ENCODE data around the gene MMP28. TPM values are rescaled to one million over a fixed set of nuclear protein-coding genes. Genes with fewer than 3 reads are reported as not detected.

The MMP28 gene
- polyA plus RNA-seq, 2 of the 4 experiments (the other 2 are of a cell fraction), result 6.6 to 6.7 TPM

GRCh38 chr17:35750526-35751395, 44.7 kb downstream of the MMP28 start:
- no peak for TF ChIP-seq CHD2 (IDR thresholded peaks at IDR 0.05; ENCODE audit: low read length, partially characterized antibody)
- TF ChIP-seq ESRRA (IDR thresholded peaks at IDR 0.05; ENCODE audit: borderline replicate concordance, low read length), result peak; percentile 88
- TF ChIP-seq FOXS1 (CRISPR knock-in tag; IDR thresholded peaks at IDR 0.05), result no peak
- TF ChIP-seq ZNF302 (CRISPR knock-in tag; IDR thresholded peaks at IDR 0.05), result no peak
- TF ChIP-seq TP53 (CRISPR knock-in tag; IDR thresholded peaks at IDR 0.05), result no peak
- peak overlapping the region; percentile 69 for H3K4me2 ChIP-seq
- ATAC-seq (no peak), FAIRE-seq (no peak), DNase-seq (ENCODE audit: low read depth in 1 of 2, low spot score in 1 of 2) (no peak)
- ChIA-PET POLR2A (interaction anchor here (1.2 to 1.4 kb wide), 2 partner anchors 13 to 58 kb away, joined by 3 to 5 read pairs; partner anchors contain the start of gene TAF15), CTCF (interaction anchor here (0.8 to 43.9 kb wide), 7 partner anchors 22 to 135 kb away, joined by 3 to 2039 read pairs (median 324); partner anchors contain the start of genes C17orf50, MMP28, RASL10B and TAF15)
- 80% methylated on average over 10 of the region's 10 CpGs for WGBS (ENCODE audit: missing lambda C conversion rate)
- no peak overlapping the region for H3K4me3 ChIP-seq
- no peak overlapping the region for H3K27ac ChIP-seq
- H3K9me3 ChIP-seq, result no peaks in the 10 kb centered on the region
- H3K4me1 ChIP-seq, result peaks cover 12% of the 10 kb centered on the region; the same call in 2 of the 3 replicates

GRCh38 chr17:35749560-35750412, 45.7 kb downstream of the MMP28 start:
- Histone ChIP-seq H3K27ac (peak overlapping the region in 1 of 2 experiments; percentile 29; a peak in 2 of 6 replicates), H3K4me3 (peak overlapping the region; percentile 16; the same call in 1 of the 3 replicates), H3K4me2 (peak overlapping the region; percentile 69), H3K4me1 (peaks cover 12% of the 10 kb centered on the region; the same call in 2 of the 3 replicates), H3K9me3 (no peaks in the 10 kb centered on the region)
- ChIA-PET CTCF (interaction anchor here (0.6 to 43.9 kb wide), 14 partner anchors 21 to 629 kb away, joined by 3 to 2039 read pairs (median 18); partner anchors contain the start of genes C17orf50, MMP28, RASL10B and TAF15), POLR2A (interaction anchor here (0.6 to 1.7 kb wide), 4 partner anchors 11 to 137 kb away, joined by 3 to 5 read pairs (median 4); partner anchors contain the start of genes C17orf50 and TAF15)
- FAIRE-seq (no peak), DNase-seq (ENCODE audit: low read depth in 1 of 2, low spot score in 1 of 2) (no peak), ATAC-seq (peak in 1 of 2 experiments; percentile 5; a peak in 2 of 6 replicates)
- WGBS (ENCODE audit: missing lambda C conversion rate), result 19% methylated on average over 24 of the region's 35 CpGs
- no peak for TF ChIP-seq POLR2AphosphoS2 (conservative IDR thresholded peaks at IDR 0.05; ENCODE audit: low read length)
- TF ChIP-seq MAFK (IDR thresholded peaks at IDR 0.05; ENCODE audit: partially characterized antibody), result no peak
- no peak for TF ChIP-seq HMGXB4 (CRISPR knock-in tag; IDR thresholded peaks at IDR 0.05; ENCODE audit: borderline replicate concordance)
- TF ChIP-seq ZFP36 (IDR thresholded peaks at IDR 0.05; ENCODE audit: borderline replicate concordance, partially characterized antibody), result peak; percentile 43
- no peak for TF ChIP-seq ZSCAN20 (CRISPR knock-in tag; IDR thresholded peaks at IDR 0.05)
- no peak for TF ChIP-seq CBX8 (IDR thresholded peaks at IDR 0.05)
- no peak for TF ChIP-seq ESRRA (IDR thresholded peaks at IDR 0.05; ENCODE audit: borderline replicate concordance, low read length)
- TF ChIP-seq ZNF302 (CRISPR knock-in tag; IDR thresholded peaks at IDR 0.05), result no peak

- CTCF ChIA-PET, result interaction anchor here (1.2 to 43.9 kb wide), 20 partner anchors 20 to 629 kb away, joined by 3 to 2039 read pairs (median 14); partner anchors contain the start of genes C17orf50, MMP28, RASL10B and TAF15
- POLR2A ChIA-PET, result interaction anchor here (1.7 kb wide), 1 partner anchor 136 kb away, joined by 3 read pairs; no protein-coding TSS in a partner anchor
- Histone ChIP-seq H3K9me3 (no peaks in the 10 kb centered on the region), H3K27ac (no peak overlapping the region), H3K4me1 (peaks cover 12% of the 10 kb centered on the region; the same call in 2 of the 3 replicates), H3K4me3 (no peak overlapping the region), H3K4me2 (no peak overlapping the region)
- 83% methylated on average over 6 of the region's 6 CpGs for WGBS (ENCODE audit: missing lambda C conversion rate)
- TF ChIP-seq MAFK (IDR thresholded peaks at IDR 0.05; ENCODE audit: partially characterized antibody) (no peak), RFX5 (IDR thresholded peaks at IDR 0.05) (no peak), ZC3H11A (IDR thresholded peaks at IDR 0.05) (no peak), TP53 (CRISPR knock-in tag; IDR thresholded peaks at IDR 0.05) (no peak), RARB (CRISPR knock-in tag; IDR thresholded peaks at IDR 0.05) (no peak), PBX3 (IDR thresholded peaks at IDR 0.05) (no peak), SREBF2 (IDR thresholded peaks at IDR 0.05) (no peak), CEBPB (IDR thresholded peaks at IDR 0.05) (no peak), CBX8 (IDR thresholded peaks at IDR 0.05) (no peak), ZNF302 (CRISPR knock-in tag; IDR thresholded peaks at IDR 0.05) (no peak), FOXS1 (CRISPR knock-in tag; IDR thresholded peaks at IDR 0.05) (no peak)
- FAIRE-seq, result no peak
- DNase-seq (ENCODE audit: low read depth in 1 of 2, low spot score in 1 of 2), result no peak
- no peak for ATAC-seq
These were observed 46.5 kb downstream of the MMP28 start for GRCh38 chr17:35748979-35749378.

Measured in A549 (cell line).